ENCODE data around the gene ENHO.

GRCh38 chr9:34553511-34554021 lies 30.8 kb upstream of the ENHO start:
- no peak for TF ChIP-seq EZH2phosphoT487 (IDR thresholded peaks at IDR 0.05; ENCODE audit: insufficient read depth, low read depth)
- no peak for TF ChIP-seq EZH2 (IDR thresholded peaks at IDR 0.05; ENCODE audit: insufficient read depth, poor library complexity, severe bottlenecking)

All from GM23248 (cell line).